Measurements from ENCODE around the gene GAMT. TPM values are rescaled to one million over a fixed set of nuclear protein-coding genes. Genes with fewer than 3 reads are reported as not detected.

The GAMT gene
- total RNA-seq, 2 experiments from 2014 or later, result 26.2 to 26.8 TPM

- Mint-ChIP-seq H3K4me1 (ENCODE audit: low read depth) (peaks cover 7% of the 10 kb centered on the region), H3K27ac (no peak overlapping the region), H3K9me3 (ENCODE audit: insufficient read depth) (no peaks in the 10 kb centered on the region), H3K4me3 (no peak overlapping the region), H3K27me3 (ENCODE audit: low read depth) (no peaks in the 10 kb centered on the region), H3K36me3 (ENCODE audit: low read depth) (peaks cover 21% of the 10 kb centered on the region)
- ATAC-seq (no peak), DNase-seq (no peak)
- ChIA-PET POLR2A (no interaction called here), CTCF (no interaction called here)
Observed at GRCh38 chr19:1393841-1394240, 7.5 kb downstream of the GAMT start.

GRCh38 chr19:1392939-1393530 lies 8.3 kb downstream of the GAMT start:
- Mint-ChIP-seq H3K36me3 (ENCODE audit: low read depth) (peaks cover 26% of the 10 kb centered on the region), H3K4me1 (ENCODE audit: low read depth) (peaks cover 5% of the 10 kb centered on the region), H3K9me3 (ENCODE audit: insufficient read depth) (no peaks in the 10 kb centered on the region), H3K27ac (no peak overlapping the region), H3K4me3 (no peak overlapping the region), H3K27me3 (ENCODE audit: low read depth) (no peaks in the 10 kb centered on the region)
- CTCF ChIA-PET, result no interaction called here
- POLR2A ChIA-PET, result no interaction called here
- ATAC-seq (no peak), DNase-seq (no peak)

GRCh38 chr19:1392407-1392806 lies 8.9 kb downstream of the GAMT start:
- H3K4me1 Mint-ChIP-seq (ENCODE audit: low read depth), result peaks cover 5% of the 10 kb centered on the region
- H3K27ac Mint-ChIP-seq, result no peak overlapping the region
- ChIA-PET POLR2A (no interaction called here), CTCF (no interaction called here)
- no peaks in the 10 kb centered on the region for H3K9me3 Mint-ChIP-seq (ENCODE audit: insufficient read depth)
- ATAC-seq (no peak), DNase-seq (no peak)
- H3K4me3 Mint-ChIP-seq, result no peak overlapping the region
- peaks cover 27% of the 10 kb centered on the region for H3K36me3 Mint-ChIP-seq (ENCODE audit: low read depth)
- no peaks in the 10 kb centered on the region for H3K27me3 Mint-ChIP-seq (ENCODE audit: low read depth)

DNA sequence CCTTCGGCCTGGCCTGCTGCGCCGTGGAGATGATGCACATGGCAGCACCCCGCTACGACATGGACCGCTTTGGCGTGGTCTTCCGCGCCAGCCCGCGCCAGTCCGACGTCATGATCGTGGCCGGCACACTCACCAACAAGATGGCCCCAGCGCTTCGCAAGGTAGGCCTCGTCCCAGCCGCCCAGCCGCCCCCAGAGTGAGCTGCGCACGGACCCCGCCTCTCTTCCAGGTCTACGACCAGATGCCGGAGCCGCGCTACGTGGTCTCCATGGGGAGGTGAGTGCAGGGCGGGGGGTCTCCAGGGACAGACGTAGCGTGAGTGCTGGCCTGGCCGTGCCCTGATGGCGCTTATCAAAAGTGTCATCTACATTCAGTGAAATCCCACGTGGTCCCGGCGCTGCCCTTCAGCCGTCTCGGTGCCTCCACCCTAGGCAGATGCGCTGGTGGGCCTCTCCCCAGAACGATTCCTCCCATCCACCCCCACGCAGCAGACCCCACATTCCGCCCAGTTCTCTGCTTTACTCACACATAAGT lies 10.4 kb downstream of the GAMT start:
- no peaks in the 10 kb centered on the region for H3K9me3 Mint-ChIP-seq (ENCODE audit: insufficient read depth)
- POLR2A ChIA-PET, result no interaction called here
- peaks cover 33% of the 10 kb centered on the region for H3K36me3 Mint-ChIP-seq (ENCODE audit: low read depth)
- DNase-seq (no peak), ATAC-seq (no peak)
- no peak overlapping the region for H3K4me3 Mint-ChIP-seq
- CTCF ChIA-PET, result no interaction called here
- no peaks in the 10 kb centered on the region for H3K27me3 Mint-ChIP-seq (ENCODE audit: low read depth)
- H3K4me1 Mint-ChIP-seq (ENCODE audit: low read depth), result peaks cover 6% of the 10 kb centered on the region
- H3K27ac Mint-ChIP-seq, result no peak overlapping the region

- POLR2A ChIA-PET, result no interaction called here
- no peaks in the 10 kb centered on the region for H3K9me3 Mint-ChIP-seq (ENCODE audit: insufficient read depth)
- H3K27me3 Mint-ChIP-seq (ENCODE audit: low read depth), result no peaks in the 10 kb centered on the region
- H3K36me3 Mint-ChIP-seq (ENCODE audit: low read depth), result peaks cover 33% of the 10 kb centered on the region
- ATAC-seq (no peak), DNase-seq (no peak)
- CTCF ChIA-PET, result no interaction called here
- no peak overlapping the region for H3K4me3 Mint-ChIP-seq
- H3K4me1 Mint-ChIP-seq (ENCODE audit: low read depth), result peaks cover 13% of the 10 kb centered on the region
- H3K27ac Mint-ChIP-seq, result no peak overlapping the region
Observed at GRCh38 chr19:1389033-1389940, 12.1 kb downstream of the GAMT start.

DNA sequence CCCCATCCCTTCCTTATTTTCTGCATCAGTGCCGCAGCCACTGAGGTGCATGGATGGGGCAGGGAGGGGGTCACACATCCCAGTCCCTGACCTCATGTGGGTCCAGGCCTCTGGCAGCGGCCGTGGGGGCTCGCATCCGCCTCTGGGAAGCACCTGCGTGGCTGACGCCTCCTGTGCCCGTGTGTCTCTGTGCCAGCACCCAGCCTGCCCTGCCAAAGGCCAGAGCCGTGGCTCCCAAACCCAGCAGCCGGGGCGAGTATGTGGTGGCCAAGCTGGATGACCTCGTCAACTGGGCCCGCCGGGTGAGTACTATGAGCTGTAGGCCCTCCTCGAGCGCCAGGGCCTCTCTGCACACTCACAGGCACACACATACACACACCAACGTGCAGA lies 12.7 kb downstream of the GAMT start:
- Mint-ChIP-seq H3K27ac (no peak overlapping the region), H3K9me3 (ENCODE audit: insufficient read depth) (no peaks in the 10 kb centered on the region), H3K4me1 (ENCODE audit: low read depth) (peaks cover 13% of the 10 kb centered on the region), H3K36me3 (ENCODE audit: low read depth) (peaks cover 34% of the 10 kb centered on the region), H3K4me3 (no peak overlapping the region), H3K27me3 (ENCODE audit: low read depth) (no peaks in the 10 kb centered on the region)
- ChIA-PET POLR2A (no interaction called here), CTCF (no interaction called here)
- DNase-seq, result no peak
- ATAC-seq, result no peak

GRCh38 chr19:1387684-1388636 lies 13.4 kb downstream of the GAMT start:
- ChIA-PET POLR2A (no interaction called here), CTCF (no interaction called here)
- no peak overlapping the region for H3K27ac Mint-ChIP-seq
- no peaks in the 10 kb centered on the region for H3K9me3 Mint-ChIP-seq (ENCODE audit: insufficient read depth)
- no peak for ATAC-seq
- DNase-seq, result no peak
- peaks cover 3% of the 10 kb centered on the region for H3K27me3 Mint-ChIP-seq (ENCODE audit: low read depth)
- peaks cover 19% of the 10 kb centered on the region for H3K4me1 Mint-ChIP-seq (ENCODE audit: low read depth)
- no peak overlapping the region for H3K4me3 Mint-ChIP-seq
- H3K36me3 Mint-ChIP-seq (ENCODE audit: low read depth), result peaks cover 41% of the 10 kb centered on the region

DNA sequence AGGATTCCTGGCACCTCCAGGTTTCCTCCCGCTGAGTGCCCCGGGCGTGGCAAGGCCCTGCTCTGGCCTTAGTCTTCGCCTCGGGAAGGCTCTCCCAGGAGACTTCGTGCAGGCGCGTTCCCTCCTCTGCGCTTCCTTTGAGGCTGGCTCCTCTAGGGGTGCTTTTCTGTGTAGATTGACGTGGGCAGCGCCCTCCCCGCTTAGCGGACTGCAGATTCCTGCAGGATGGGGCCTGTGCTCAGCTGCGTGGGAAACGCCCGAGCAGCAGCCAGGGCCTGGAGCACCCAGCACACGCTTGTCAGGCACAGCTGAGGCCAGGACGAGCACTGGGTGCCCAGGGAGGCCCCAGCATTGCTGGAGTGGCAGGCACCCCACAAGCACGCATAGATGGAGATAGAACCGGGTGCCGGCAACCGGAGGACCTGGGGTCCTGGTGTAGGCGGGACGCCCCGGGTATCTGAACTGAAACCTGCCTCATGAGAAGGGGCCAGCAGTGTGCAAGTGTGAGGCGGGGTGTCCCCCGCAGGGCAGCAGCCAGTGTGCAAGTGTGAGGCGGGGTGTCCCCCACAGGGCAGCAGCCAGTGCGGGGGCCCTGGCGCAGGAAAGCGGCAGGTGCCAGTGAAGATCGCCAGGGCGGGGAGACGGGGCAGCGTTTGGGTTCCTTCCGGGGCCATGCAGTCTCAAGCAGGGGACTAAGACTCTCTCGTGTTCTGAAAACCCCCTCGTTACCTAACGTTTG lies 14.2 kb downstream of the GAMT start:
- Mint-ChIP-seq H3K27ac (no peak overlapping the region), H3K27me3 (ENCODE audit: low read depth) (peaks cover 3% of the 10 kb centered on the region), H3K4me3 (no peak overlapping the region), H3K36me3 (ENCODE audit: low read depth) (peaks cover 39% of the 10 kb centered on the region), H3K4me1 (ENCODE audit: low read depth) (peaks cover 22% of the 10 kb centered on the region), H3K9me3 (ENCODE audit: insufficient read depth) (no peaks in the 10 kb centered on the region)
- POLR2A ChIA-PET, result no interaction called here
- ATAC-seq (no peak), DNase-seq (no peak)
- CTCF ChIA-PET, result no interaction called here

DNA sequence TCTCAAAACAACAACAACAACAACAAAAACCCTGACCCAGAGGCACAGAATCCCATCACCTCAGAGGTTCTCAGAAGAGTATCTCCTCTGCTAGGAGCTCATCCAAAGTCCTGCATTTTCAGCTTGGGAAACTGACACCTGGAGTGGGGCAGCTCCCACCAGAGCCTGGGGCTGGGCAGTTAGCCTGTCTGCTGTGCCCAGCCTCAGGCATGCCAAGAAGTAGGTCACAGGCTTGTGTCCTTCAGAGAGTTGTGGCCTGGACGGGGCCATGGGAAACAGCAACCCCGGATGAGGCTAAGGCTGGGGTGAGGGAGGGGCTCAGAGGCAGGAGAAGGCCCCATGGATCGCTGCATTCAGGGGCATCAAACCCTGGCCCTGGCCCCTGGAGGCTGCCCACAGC lies 15.5 kb downstream of the GAMT start:
- no peak overlapping the region for H3K27ac Mint-ChIP-seq
- ATAC-seq, result no peak
- no peak for DNase-seq
- ChIA-PET POLR2A (interaction anchor here (0.6 kb wide), 2 partner anchors 22 to 39 kb away, joined by 3 read pairs; no protein-coding TSS in a partner anchor), CTCF (interaction anchor here (1.2 to 1.3 kb wide), 3 partner anchors 17 to 141 kb away, joined by 3 read pairs; no protein-coding TSS in a partner anchor)
- H3K36me3 Mint-ChIP-seq (ENCODE audit: low read depth), result peaks cover 34% of the 10 kb centered on the region
- H3K4me1 Mint-ChIP-seq (ENCODE audit: low read depth), result peaks cover 22% of the 10 kb centered on the region
- peaks cover 3% of the 10 kb centered on the region for H3K27me3 Mint-ChIP-seq (ENCODE audit: low read depth)
- no peaks in the 10 kb centered on the region for H3K9me3 Mint-ChIP-seq (ENCODE audit: insufficient read depth)
- no peak overlapping the region for H3K4me3 Mint-ChIP-seq

- POLR2A ChIA-PET, result interaction anchor here (0.7 kb wide), 1 partner anchor 12 kb away, joined by 3 read pairs; no protein-coding TSS in a partner anchor
Observed at GRCh38 chr19:1384478-1385110, 16.7 kb downstream of the GAMT start.

GRCh38 chr19:1384085-1384462 lies 17.3 kb downstream of the GAMT start:
- POLR2A ChIA-PET, result interaction anchor here (0.7 kb wide), 1 partner anchor 13 kb away, joined by 3 read pairs; no protein-coding TSS in a partner anchor
- H3K4me3 Mint-ChIP-seq, result peak overlapping the region; percentile 89
- peak; percentile 3 for ATAC-seq

More at GRCh38 chr19:1384478-1385110, 16.7 kb downstream of the GAMT start:
- no peak for ATAC-seq
- Mint-ChIP-seq H3K4me3 (peak overlapping the region; percentile 89), H3K27me3 (ENCODE audit: low read depth) (peaks cover 3% of the 10 kb centered on the region), H3K36me3 (ENCODE audit: low read depth) (peaks cover 27% of the 10 kb centered on the region), H3K9me3 (ENCODE audit: insufficient read depth) (no peaks in the 10 kb centered on the region), H3K27ac (peak overlapping the region; percentile 62), H3K4me1 (ENCODE audit: low read depth) (peaks cover 22% of the 10 kb centered on the region)
- CTCF ChIA-PET, result interaction anchor here (1.3 kb wide), 2 partner anchors 18 to 140 kb away, joined by 3 read pairs; no protein-coding TSS in a partner anchor
- DNase-seq, result no peak

More at GRCh38 chr19:1384085-1384462, 17.3 kb downstream of the GAMT start:
- H3K4me1 Mint-ChIP-seq (ENCODE audit: low read depth), result peaks cover 22% of the 10 kb centered on the region
- CTCF ChIA-PET, result no interaction called here
- no peaks in the 10 kb centered on the region for H3K9me3 Mint-ChIP-seq (ENCODE audit: insufficient read depth)
- peaks cover 3% of the 10 kb centered on the region for H3K27me3 Mint-ChIP-seq (ENCODE audit: low read depth)
- peaks cover 23% of the 10 kb centered on the region for H3K36me3 Mint-ChIP-seq (ENCODE audit: low read depth)
- DNase-seq, result no peak
- peak overlapping the region; percentile 62 for H3K27ac Mint-ChIP-seq
